HG03103 (cell line): Measurements from ENCODE around the gene DRG1.
"Not testable (repeated sequence)": the region's sequence is repeated elsewhere in the genome, so short reads cannot be mapped to it uniquely, and the experiment has no call there.

Experiments used
- ATAC-seq: cut with Tn5 transposase; IDR thresholded peaks from one replicate; pipeline ENCODE4 v1.9.1; 2021; ENCODE audit warnings: low read depth; ENCODE audit not compliant: unreplicated experiment

The DRG1 gene, protein sequence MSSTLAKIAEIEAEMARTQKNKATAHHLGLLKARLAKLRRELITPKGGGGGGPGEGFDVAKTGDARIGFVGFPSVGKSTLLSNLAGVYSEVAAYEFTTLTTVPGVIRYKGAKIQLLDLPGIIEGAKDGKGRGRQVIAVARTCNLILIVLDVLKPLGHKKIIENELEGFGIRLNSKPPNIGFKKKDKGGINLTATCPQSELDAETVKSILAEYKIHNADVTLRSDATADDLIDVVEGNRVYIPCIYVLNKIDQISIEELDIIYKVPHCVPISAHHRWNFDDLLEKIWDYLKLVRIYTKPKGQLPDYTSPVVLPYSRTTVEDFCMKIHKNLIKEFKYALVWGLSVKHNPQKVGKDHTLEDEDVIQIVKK

GRCh38 chr22:31399211-31400022 lies at the start of gene DRG1:
Gene DRG1 (plus strand): TSS chr22:31399604. CDS start chr22:31399684, 80 bp downstream.
- peak; percentile 96 for ATAC-seq

DNA sequence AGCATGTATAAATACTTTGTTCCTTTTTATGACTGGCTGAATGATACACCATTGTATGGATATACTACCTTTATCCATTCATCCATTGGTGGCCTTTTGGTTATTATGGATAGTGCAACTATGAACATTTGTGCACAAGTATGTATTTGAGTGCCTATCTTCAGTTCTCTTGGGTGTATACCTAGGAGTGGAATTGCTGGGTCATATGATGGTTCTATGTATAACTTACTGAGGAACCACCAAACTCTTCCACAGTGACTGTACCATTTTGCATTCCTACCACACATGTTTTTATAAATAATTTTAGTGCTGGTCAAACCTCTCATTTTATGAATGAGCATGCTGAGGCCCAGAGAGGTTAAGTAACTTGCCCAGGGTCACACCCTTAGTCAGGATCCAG lies 49.4 kb upstream of the DRG1 start:
- no peak for ATAC-seq

GRCh38 chr22:31350410-31350863 lies 49.0 kb upstream of the DRG1 start:
- ATAC-seq: no peak

DNA sequence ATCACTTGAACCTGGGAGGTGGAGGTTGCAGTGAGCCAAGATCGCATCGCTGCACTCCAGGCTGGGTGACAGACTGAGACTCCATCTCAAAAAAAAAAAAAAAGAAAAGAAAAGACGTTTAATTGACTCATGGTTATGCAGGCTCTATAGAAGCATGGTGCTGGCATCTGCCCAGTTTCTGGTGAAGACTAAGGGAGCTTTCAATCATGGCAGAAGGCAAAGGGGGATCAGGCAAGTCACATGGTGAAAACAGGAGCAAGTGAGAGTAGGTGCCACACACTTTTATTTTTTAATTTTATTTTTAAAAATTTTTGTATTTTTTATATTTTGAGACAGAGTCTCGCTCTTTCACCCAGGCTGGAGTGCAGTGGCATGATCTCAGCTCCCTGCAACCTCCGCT lies 44.9 kb upstream of the DRG1 start:
- no peak for ATAC-seq

DNA sequence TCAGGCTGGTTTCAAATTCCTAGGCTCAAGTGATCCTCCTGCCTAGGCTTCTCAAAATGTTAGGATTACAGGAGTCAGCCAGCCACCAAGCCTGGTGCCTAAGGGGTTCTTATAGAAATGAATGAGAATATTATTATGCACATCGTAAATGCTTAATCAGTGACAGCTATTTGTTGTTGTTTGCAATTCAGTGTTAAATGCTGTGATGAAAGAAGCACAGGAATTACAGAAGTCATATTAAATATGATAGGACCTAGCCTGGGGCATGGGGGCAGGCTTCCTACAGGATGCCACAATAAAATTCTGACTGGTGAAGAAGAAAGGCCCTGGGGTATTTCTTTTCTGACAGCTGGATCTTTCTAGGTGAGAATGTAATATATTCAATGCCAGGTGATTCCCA lies 39.4 kb upstream of the DRG1 start:
- ATAC-seq: no peak

DNA sequence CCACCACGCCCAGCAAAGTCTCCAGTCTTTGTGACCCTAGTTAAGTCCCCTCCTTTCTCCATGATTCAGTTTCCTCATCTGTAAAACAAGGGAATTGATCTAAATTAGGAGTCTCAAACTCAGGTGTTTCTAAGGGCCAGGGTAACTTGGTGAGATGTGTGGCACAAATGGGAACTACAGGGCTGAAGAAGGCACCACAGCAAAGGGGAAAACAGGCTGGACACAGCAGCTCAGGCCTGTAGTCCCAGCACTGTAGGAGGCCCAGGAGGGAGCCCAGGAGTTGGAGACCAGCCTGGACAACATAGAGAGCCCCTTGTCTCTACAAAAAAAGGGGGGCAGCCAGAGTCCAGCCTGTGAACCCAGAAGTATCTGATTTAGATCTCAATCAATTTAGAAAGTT lies 37.7 kb upstream of the DRG1 start:
- no peak for ATAC-seq

DNA sequence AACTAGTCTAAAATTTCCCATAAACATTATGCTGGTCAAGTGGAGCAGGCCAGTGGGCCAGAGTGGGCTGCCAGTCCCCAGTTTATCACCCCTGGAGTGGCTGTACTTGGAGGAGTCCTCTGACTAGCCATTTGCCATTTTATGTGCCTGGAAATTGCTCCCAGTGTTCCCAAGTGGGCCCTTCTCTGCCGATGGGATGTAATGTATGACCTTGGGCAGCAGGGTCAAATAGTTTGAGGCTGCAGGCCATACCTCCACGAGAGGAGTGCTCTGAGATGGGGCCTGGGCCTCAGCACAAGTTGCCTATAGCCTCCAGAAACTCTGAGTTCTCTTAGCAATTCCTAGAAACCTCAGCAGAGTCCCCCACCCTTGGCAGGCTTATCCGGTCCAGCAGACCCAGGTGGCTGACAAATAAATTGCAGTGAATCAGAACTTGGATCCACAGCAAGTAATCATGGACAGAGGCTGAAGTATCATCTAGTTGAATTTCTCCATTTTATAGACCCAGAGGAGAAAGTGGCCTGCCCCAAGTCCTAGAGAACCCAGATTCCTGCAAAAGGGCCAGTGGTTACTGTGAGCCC lies 35.4 kb upstream of the DRG1 start:
- no peak for ATAC-seq

- no peak for ATAC-seq
These were observed 32.0 kb upstream of the DRG1 start for GRCh38 chr22:31367426-31367825.

GRCh38 chr22:31377612-31378011 lies 21.8 kb upstream of the DRG1 start:
- no peak for ATAC-seq

GRCh38 chr22:31378123-31378522 lies 21.3 kb upstream of the DRG1 start:
- ATAC-seq: no peak

DNA sequence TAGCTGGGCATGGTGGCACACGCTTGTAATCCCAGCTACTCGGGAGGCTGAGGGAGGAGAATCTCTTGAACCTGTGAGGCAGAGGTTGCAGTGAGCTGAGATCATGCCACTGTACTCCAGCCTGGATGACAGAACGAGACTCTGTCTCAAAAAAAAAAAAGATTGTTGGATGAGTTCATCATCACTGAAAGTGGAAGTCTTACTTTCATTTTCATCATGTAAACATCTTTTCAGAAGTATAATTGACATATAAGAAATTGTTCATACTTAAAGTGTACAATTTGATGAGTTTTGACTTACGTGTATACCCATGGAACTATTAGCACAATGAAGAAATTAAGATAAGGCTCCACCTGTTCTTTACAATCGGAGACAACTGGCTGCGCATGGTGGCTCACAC lies 20.8 kb upstream of the DRG1 start:
- not testable (repeated sequence) for ATAC-seq

- ATAC-seq: no peak
These were observed 5.5 kb upstream of the DRG1 start for GRCh38 chr22:31393893-31394292.

DNA sequence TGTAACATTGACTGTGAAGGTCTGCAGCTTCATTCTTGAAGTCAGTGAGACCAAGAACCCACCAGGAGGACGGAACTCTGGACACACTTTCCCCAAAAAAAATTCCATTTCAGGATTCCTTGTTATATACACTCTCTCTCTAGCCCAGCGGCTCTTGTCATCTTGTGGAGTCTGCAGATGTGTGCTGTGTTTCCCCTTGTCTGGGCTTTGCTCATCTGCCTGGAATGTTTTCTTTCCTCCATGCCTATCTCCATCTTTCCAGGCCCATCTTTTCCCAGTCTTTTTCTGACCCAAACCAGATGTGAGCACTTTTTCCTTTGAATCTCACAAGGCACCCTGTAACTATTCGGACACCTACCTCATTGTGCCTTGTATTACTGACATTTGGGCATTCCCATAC lies 5.1 kb upstream of the DRG1 start:
- ATAC-seq: no peak

DNA sequence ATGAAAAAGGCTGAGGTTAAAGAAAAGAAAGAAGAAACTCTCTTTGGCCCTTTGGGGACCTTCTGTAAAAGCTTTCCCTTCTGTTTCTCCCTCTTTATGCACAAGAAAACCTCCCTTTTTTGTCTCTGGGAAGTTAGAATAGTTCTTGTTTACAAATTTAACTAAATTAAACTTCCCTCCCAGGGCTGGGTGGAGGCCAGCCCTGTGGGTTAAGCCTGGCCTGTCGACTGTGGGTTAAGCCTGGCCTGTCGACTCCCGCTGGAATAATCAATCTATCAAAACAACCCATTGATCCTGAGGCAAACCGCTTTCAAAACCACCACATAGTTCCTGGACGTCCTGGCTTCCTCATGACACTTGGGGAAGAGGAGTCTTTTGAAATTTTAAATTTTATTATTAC lies 1.2 kb upstream of the DRG1 start:
- ATAC-seq: no peak

GRCh38 chr22:31400023-31400397 lies 606 bp downstream of the DRG1 start:
- no peak for ATAC-seq

GRCh38 chr22:31402350-31402749 lies 2.9 kb downstream of the DRG1 start:
- not testable (repeated sequence) for ATAC-seq

- no peak for ATAC-seq
These were observed 26.1 kb downstream of the DRG1 start for GRCh38 chr22:31425331-31426050.

- ATAC-seq: no peak
These were observed 32.5 kb downstream of the DRG1 start for GRCh38 chr22:31431950-31432349.

DNA sequence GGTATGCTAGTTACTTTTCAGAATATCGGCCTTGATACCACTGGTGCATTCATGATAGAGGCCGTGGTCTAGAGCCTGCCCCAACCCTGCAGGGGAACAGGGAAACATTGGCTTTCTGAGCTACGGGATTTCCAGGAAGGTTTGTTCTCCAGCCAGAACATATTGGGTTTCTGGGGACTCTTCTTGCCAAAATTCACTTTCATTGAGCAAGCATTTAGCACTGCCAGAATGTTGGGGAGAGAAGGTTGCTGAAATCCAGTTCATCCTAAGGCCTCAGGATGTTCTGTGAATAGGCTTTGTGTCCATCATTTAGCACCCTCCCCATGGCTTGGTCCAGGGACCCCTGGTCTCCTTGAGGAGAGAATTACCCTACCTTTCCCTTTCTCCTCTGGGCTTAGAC lies 36.7 kb downstream of the DRG1 start:
- no peak for ATAC-seq

- ATAC-seq: no peak
These were observed 40.4 kb downstream of the DRG1 start for GRCh38 chr22:31439808-31440207.

DNA sequence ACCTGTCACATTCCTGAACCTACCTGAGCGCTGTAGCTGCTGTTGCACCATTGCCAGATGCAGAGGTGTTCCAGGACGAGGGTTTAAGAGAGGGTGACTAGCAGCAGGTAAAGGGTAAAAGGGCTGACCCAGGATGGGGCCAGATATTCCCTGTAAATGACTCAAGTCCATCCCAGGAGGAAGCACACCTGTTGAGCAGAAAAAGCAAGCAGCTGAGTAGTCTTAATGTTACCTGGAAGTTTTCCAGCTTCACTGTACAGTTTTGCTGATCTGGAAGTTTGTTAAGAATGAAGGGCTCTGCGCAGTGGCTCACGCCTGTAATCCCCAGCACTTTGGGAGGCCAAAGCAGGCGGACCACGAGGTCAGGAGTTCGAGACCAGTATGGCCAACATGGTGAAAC lies 41.3 kb downstream of the DRG1 start:
- no peak for ATAC-seq
